SK-N-MC (cell line): ENCODE results near the gene SHANK1.

ENCODE experiments used
- DNase-seq: peaks from one replicate; pipeline ENCODE4 v3.0.0-alpha.2; 2011; ENCODE audit warnings: low read depth, low spot score
- H3K27ac ChIP-seq: fragments of 200-600 bp; sonication (generic); 2 replicates; pipeline ENCODE4 v1.5.1; 2016; ENCODE audit warnings: mixed run types
- H3K36me3 ChIP-seq: fragments of 200-600 bp; sonication (generic); 2 replicates; pipeline ENCODE4 v1.6.1; 2017; ENCODE audit warnings: antibody characterized with exemption, low read length, mixed read lengths; ENCODE audit not compliant: insufficient read depth
- H3K4me3 ChIP-seq: fragments of 200-600 bp; sonication (generic); 2 replicates; pipeline ENCODE4 v1.5.1; 2016
- H3K9ac ChIP-seq: fragments of 200-600 bp; sonication (generic); 2 replicates; pipeline ENCODE4 v1.8.0; 2017; ENCODE audit warnings: mixed run types, mixed read lengths; ENCODE audit not compliant: insufficient read length
- H3K9me3 ChIP-seq: fragments of 200-600 bp; sonication (generic); 2 replicates; pipeline ENCODE4 v1.6.1; 2017; ENCODE audit warnings: low read depth, mild to moderate bottlenecking, antibody characterized with exemption, low read length, moderate library complexity, mixed read lengths
- EZH2 ChIP-seq: fragments of 200-600 bp; sonication (generic); IDR thresholded peaks from one replicate; pipeline ENCODE4 v1.6.1; 2017; ENCODE audit warnings: antibody characterized with exemption
- FOXP2 ChIP-seq: optimal IDR thresholded peaks from 2 replicates; pipeline ENCODE3; 2011; ENCODE audit warnings: mild to moderate bottlenecking, moderate library complexity; ENCODE audit not compliant: insufficient read depth; ENCODE audit errors: extremely low read length, control extremely low read depth
- POLR2AphosphoS5 ChIP-seq: IDR thresholded peaks from 2 replicates; pipeline ENCODE4 v1.6.1; 2012; ENCODE audit warnings: mild to moderate bottlenecking, low read depth, low read length, borderline replicate concordance

The SHANK1 gene

DNA sequence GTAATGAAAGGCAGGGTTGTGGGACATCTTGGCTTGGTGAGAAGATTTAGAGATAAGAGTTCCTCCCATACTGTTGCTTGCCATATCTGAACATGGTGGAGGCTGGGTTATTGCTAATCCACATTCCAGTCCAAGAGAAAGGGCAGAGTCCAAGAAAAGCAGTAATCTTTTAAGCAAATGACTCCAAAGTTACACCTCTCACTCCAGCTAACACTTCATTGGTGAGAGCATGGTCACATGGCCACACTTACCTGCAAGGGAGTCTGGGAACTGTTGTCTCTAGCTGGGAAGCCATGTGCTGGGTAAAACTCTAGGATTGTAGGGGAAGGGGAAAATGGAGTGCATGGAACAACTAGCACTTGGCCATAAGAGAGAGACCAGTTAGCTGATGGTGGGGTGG lies 64.7 kb downstream of the SHANK1 start:
- no peak for TF ChIP-seq FOXP2
- TF ChIP-seq EZH2: no peak
- TF ChIP-seq POLR2AphosphoS5: no peak
- Histone ChIP-seq H3K36me3 (no peaks in the 10 kb centered on the region), H3K4me3 (no peak overlapping the region), H3K27ac (no peak overlapping the region), H3K9ac (no peak overlapping the region), H3K9me3 (no peaks in the 10 kb centered on the region)
- no peak for DNase-seq

DNA sequence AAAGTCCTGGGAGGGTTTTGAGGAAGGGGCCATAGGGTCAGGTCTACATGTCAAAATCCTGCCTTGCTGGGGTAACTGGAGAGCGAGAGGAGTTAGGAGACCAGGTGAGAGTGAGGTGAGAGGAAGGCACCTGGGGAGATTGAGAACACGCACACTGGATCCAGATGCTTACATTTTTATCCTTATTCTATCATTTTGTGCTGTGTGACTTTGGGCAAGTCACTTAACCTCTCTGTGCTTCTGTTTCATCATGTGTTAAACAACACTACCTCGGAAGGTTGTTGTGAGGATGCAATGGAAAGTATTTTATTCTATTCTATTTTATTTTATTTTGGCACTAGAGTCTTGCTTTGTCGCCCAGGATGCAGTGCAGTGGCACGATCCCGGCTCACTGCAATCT lies 66.9 kb downstream of the SHANK1 start:
- no peak overlapping the region for H3K27ac ChIP-seq
- DNase-seq: no peak
- H3K36me3 ChIP-seq: no peaks in the 10 kb centered on the region
- no peak overlapping the region for H3K4me3 ChIP-seq
- H3K9me3 ChIP-seq: no peaks in the 10 kb centered on the region
- TF ChIP-seq FOXP2 (no peak), POLR2AphosphoS5 (no peak), EZH2 (no peak)
- H3K9ac ChIP-seq: no peak overlapping the region

- no peak overlapping the region for H3K4me3 ChIP-seq
- no peaks in the 10 kb centered on the region for H3K36me3 ChIP-seq
- H3K9ac ChIP-seq: no peak overlapping the region
- H3K9me3 ChIP-seq: no peaks in the 10 kb centered on the region
- no peak for DNase-seq
- H3K27ac ChIP-seq: no peak overlapping the region
- TF ChIP-seq POLR2AphosphoS5 (no peak), EZH2 (no peak), FOXP2 (no peak)
Observed at GRCh38 chr19:50651174-50651573, 68.4 kb downstream of the SHANK1 start.

GRCh38 chr19:50649433-50650391 lies 69.9 kb downstream of the SHANK1 start, which contains the start of gene C19orf81:
Gene C19orf81, plus strand, starts transcription at chr19:50649445. Its CDS starts 0 bp downstream, at chr19:50649445.
- TF ChIP-seq POLR2AphosphoS5 (no peak), EZH2 (no peak), FOXP2 (no peak)
- no peak for DNase-seq
- Histone ChIP-seq H3K27ac (no peak within 1 kb of the TSS), H3K4me3 (no peak within 1 kb of the TSS), H3K9me3 (no peaks in the 10 kb centered on the region), H3K36me3 (no peaks in the 10 kb centered on the region), H3K9ac (no peak within 1 kb of the TSS)

GRCh38 chr19:50648659-50649058 lies 70.9 kb downstream of the SHANK1 start:
- DNase-seq: no peak
- no peak overlapping the region for H3K4me3 ChIP-seq
- TF ChIP-seq FOXP2 (no peak), EZH2 (no peak), POLR2AphosphoS5 (no peak)
- H3K9ac ChIP-seq: no peak overlapping the region
- no peak overlapping the region for H3K27ac ChIP-seq
- H3K36me3 ChIP-seq: no peaks in the 10 kb centered on the region
- H3K9me3 ChIP-seq: no peaks in the 10 kb centered on the region

DNA sequence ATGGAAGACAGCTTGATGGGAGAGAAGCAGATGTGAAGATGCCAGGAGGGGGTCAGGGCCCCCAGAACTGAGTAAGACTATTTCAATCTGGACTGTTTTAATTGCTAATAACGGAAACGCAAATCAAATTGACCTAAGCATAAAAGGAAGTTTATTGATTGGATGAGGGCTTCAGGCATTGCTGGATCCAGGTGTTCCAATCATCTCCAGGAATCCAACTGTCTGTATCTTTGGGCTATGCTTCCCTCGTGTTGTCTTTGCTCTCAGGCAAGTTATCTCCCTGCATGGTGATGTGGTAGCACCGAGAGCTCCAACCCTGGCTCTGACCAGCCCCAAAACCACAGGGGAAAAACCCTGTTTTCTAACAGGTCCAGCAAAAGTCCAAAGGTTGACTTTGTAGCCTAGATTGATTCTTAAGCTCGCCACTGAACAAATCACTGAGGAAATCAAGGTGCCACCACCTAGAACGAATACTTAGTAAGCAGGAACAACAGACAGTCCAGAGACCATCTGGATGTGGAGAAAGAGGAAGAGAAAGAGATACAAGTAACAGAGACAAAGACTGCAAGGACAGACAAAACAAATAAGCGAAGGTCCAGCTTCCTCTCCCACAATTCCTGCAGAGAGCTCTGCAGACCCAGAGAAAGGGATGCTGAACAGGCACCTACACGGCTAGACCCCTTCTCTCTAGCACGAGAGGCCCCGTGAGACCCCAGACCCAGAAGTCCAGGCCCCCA lies 71.6 kb downstream of the SHANK1 start:
- DNase-seq: no peak

GRCh38 chr19:50646074-50646807 lies 73.4 kb downstream of the SHANK1 start:
- H3K9me3 ChIP-seq: no peaks in the 10 kb centered on the region
- no peak overlapping the region for H3K9ac ChIP-seq
- TF ChIP-seq EZH2: no peak
- no peak for TF ChIP-seq FOXP2
- no peak for TF ChIP-seq POLR2AphosphoS5
- no peaks in the 10 kb centered on the region for H3K36me3 ChIP-seq
- H3K4me3 ChIP-seq: no peak overlapping the region
- DNase-seq: no peak
- no peak overlapping the region for H3K27ac ChIP-seq

More for the DNA sequence above, 71.6 kb downstream of the SHANK1 start:
- Histone ChIP-seq H3K36me3 (no peaks in the 10 kb centered on the region), H3K27ac (no peak overlapping the region), H3K9me3 (no peaks in the 10 kb centered on the region), H3K9ac (no peak overlapping the region), H3K4me3 (no peak overlapping the region)
- TF ChIP-seq POLR2AphosphoS5 (no peak), EZH2 (no peak), FOXP2 (no peak)
